ENCODE measurements around the gene TWNK.

GRCh38 chr10:100980311-100980710, 7.0 kb upstream of the TWNK start:
- TF ChIP-seq CTCF (conservative IDR thresholded peaks at IDR 0.05; ENCODE audit: low read depth in 2 of 2): no peak
- TF ChIP-seq JUNB (IDR thresholded peaks at IDR 0.05; ENCODE audit: unreplicated experiment): no peak
- no peak for TF ChIP-seq EZH2 (IDR thresholded peaks at IDR 0.05; ENCODE audit: low read depth, unreplicated experiment)
- no peak for TF ChIP-seq EZH2phosphoT487 (IDR thresholded peaks at IDR 0.05; ENCODE audit: unreplicated experiment)
- TF ChIP-seq POLR2AphosphoS5 (IDR thresholded peaks at IDR 0.05; ENCODE audit: low read depth): no peak
- TF ChIP-seq, protein P1, sequence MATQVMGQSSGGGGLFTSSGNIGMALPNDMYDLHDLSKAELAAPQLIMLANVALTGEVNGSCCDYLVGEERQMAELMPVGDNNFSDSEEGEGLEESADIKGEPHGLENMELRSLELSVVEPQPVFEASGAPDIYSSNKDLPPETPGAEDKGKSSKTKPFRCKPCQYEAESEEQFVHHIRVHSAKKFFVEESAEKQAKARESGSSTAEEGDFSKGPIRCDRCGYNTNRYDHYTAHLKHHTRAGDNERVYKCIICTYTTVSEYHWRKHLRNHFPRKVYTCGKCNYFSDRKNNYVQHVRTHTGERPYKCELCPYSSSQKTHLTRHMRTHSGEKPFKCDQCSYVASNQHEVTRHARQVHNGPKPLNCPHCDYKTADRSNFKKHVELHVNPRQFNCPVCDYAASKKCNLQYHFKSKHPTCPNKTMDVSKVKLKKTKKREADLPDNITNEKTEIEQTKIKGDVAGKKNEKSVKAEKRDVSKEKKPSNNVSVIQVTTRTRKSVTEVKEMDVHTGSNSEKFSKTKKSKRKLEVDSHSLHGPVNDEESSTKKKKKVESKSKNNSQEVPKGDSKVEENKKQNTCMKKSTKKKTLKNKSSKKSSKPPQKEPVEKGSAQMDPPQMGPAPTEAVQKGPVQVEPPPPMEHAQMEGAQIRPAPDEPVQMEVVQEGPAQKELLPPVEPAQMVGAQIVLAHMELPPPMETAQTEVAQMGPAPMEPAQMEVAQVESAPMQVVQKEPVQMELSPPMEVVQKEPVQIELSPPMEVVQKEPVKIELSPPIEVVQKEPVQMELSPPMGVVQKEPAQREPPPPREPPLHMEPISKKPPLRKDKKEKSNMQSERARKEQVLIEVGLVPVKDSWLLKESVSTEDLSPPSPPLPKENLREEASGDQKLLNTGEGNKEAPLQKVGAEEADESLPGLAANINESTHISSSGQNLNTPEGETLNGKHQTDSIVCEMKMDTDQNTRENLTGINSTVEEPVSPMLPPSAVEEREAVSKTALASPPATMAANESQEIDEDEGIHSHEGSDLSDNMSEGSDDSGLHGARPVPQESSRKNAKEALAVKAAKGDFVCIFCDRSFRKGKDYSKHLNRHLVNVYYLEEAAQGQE (IDR thresholded peaks at IDR 0.05; ENCODE audit: unreplicated experiment): no peak
- no peak for TF ChIP-seq STAT1 (IDR thresholded peaks at IDR 0.05; ENCODE audit: unreplicated experiment)
- no peak for TF ChIP-seq ZNF331 (CRISPR knock-in tag; IDR thresholded peaks at IDR 0.05; ENCODE audit: low read depth)
- TF ChIP-seq CREB1 (CRISPR knock-in tag; IDR thresholded peaks at IDR 0.05; ENCODE audit: low read depth): no peak
- TF ChIP-seq ZNF114 (CRISPR knock-in tag; IDR thresholded peaks at IDR 0.05): no peak

Data from GM23338 (cell line).